HG03066 (cell line): ENCODE results near the gene TMC1.
A peak's percentile ranks its signal among the peaks of the same experiment; 100 is the strongest.

Experiments
- ATAC-seq: cut with Tn5 transposase; IDR thresholded peaks from one replicate; pipeline ENCODE4 v1.9.1; 2021; ENCODE audit warnings: low read depth; ENCODE audit not compliant: unreplicated experiment

TMC1 gene

GRCh38 chr9:72565535-72565934 lies 44.1 kb downstream of the TMC1 start:
- ATAC-seq: no peak

- no peak for ATAC-seq
These were observed 52.9 kb downstream of the TMC1 start for GRCh38 chr9:72574156-72574810.

GRCh38 chr9:72575666-72576065 lies 54.3 kb downstream of the TMC1 start:
- ATAC-seq: no peak

GRCh38 chr9:72576087-72576486 lies 54.7 kb downstream of the TMC1 start:
- ATAC-seq: no peak

- no peak for ATAC-seq
These were observed 55.9 kb downstream of the TMC1 start for GRCh38 chr9:72577212-72577753.

- no peak for ATAC-seq
These were observed 57.8 kb downstream of the TMC1 start for GRCh38 chr9:72579190-72579589.

GRCh38 chr9:72579880-72580550 lies 58.6 kb downstream of the TMC1 start:
- no peak for ATAC-seq

GRCh38 chr9:72581694-72582093 lies 60.3 kb downstream of the TMC1 start:
- ATAC-seq: no peak

- ATAC-seq: no peak
These were observed 62.0 kb downstream of the TMC1 start for GRCh38 chr9:72583370-72583769.

GRCh38 chr9:72586388-72587130 lies 65.2 kb downstream of the TMC1 start:
- ATAC-seq: no peak

- no peak for ATAC-seq
These were observed 66.9 kb downstream of the TMC1 start for GRCh38 chr9:72588336-72588735.

- no peak for ATAC-seq
These were observed 68.5 kb downstream of the TMC1 start for GRCh38 chr9:72589667-72590521.

- no peak for ATAC-seq
These were observed 69.4 kb downstream of the TMC1 start for GRCh38 chr9:72590824-72591223.

GRCh38 chr9:72592502-72593403 lies 71.3 kb downstream of the TMC1 start:
- ATAC-seq: peak; percentile 75

GRCh38 chr9:72596451-72597180 lies 75.2 kb downstream of the TMC1 start:
- ATAC-seq: no peak

GRCh38 chr9:72597181-72597517 lies 75.7 kb downstream of the TMC1 start:
- ATAC-seq: no peak

GRCh38 chr9:72597601-72598000 lies 76.2 kb downstream of the TMC1 start:
- no peak for ATAC-seq

GRCh38 chr9:72598639-72599038 lies 77.2 kb downstream of the TMC1 start:
- ATAC-seq: no peak
